Measurements from ENCODE around the gene MAEA. TPM values are rescaled to one million over a fixed set of nuclear protein-coding genes. Genes with fewer than 3 reads are reported as not detected.
"Not testable (repeated sequence)": the region's sequence is repeated elsewhere in the genome, so short reads cannot be mapped to it uniquely, and the experiment has no call there.

MAEA gene
- total RNA-seq, 3 donors from 2014 or later, result 49.9 to 76.7 (median 62.3) TPM

GRCh38 chr4:1371176-1372165 lies 81.8 kb downstream of the MAEA start:
- no peaks in the 10 kb centered on the region for H3K36me3 ChIP-seq
- no peaks in the 10 kb centered on the region for H3K27me3 ChIP-seq
- intact Hi-C loops (cut with DNase I; ENCODE audit: low total_unique reads), result no loop called here
- H3K9me3 ChIP-seq, result no peaks in the 10 kb centered on the region
- DNase-seq (ENCODE audit: low spot score in 2 of 2), result no peak
- no peak overlapping the region for H3K4me3 ChIP-seq
- no peaks in the 10 kb centered on the region for H3K4me1 ChIP-seq
- H3K27ac ChIP-seq, result no peak overlapping the region
- TF ChIP-seq POLR2AphosphoS5 (IDR thresholded peaks at IDR 0.05) (no peak), CTCF (IDR thresholded peaks at IDR 0.05) (no peak), POLR2A (IDR thresholded peaks at IDR 0.05) (no peak)

GRCh38 chr4:1372576-1372975 lies 82.9 kb downstream of the MAEA start:
- H3K27me3 ChIP-seq; intact Hi-C loops (cut with DNase I; ENCODE audit: low total_unique reads); H3K4me3 ChIP-seq; H3K9me3 ChIP-seq; H3K4me1 ChIP-seq; H3K27ac ChIP-seq; H3K36me3 ChIP-seq; DNase-seq (ENCODE audit: low spot score in 2 of 2): not testable (repeated sequence)

GRCh38 chr4:1373892-1374705 lies 84.4 kb downstream of the MAEA start:
- Histone ChIP-seq H3K4me1 (no peaks in the 10 kb centered on the region), H3K9me3 (no peaks in the 10 kb centered on the region), H3K27ac (no peak overlapping the region), H3K4me3 (no peak overlapping the region), H3K27me3 (no peaks in the 10 kb centered on the region), H3K36me3 (no peaks in the 10 kb centered on the region)
- intact Hi-C loops (cut with DNase I; ENCODE audit: low total_unique reads), result no loop called here
- DNase-seq (ENCODE audit: low spot score in 2 of 2), result peak in 1 of 2 donors; percentile 46
- TF ChIP-seq POLR2AphosphoS5 (IDR thresholded peaks at IDR 0.05) (no peak), POLR2A (IDR thresholded peaks at IDR 0.05) (no peak), CTCF (IDR thresholded peaks at IDR 0.05) (no peak)

GRCh38 chr4:1374706-1375045 lies 85.0 kb downstream of the MAEA start:
- H3K4me1 ChIP-seq, result no peaks in the 10 kb centered on the region
- no peak for DNase-seq (ENCODE audit: low spot score in 2 of 2)
- H3K9me3 ChIP-seq, result no peaks in the 10 kb centered on the region
- no peaks in the 10 kb centered on the region for H3K36me3 ChIP-seq
- H3K27me3 ChIP-seq, result no peaks in the 10 kb centered on the region
- H3K4me3 ChIP-seq, result no peak overlapping the region
- H3K27ac ChIP-seq, result no peak overlapping the region
- intact Hi-C loops (cut with DNase I; ENCODE audit: low total_unique reads), result loop anchor here (5.0 kb wide), 1 partner anchor 1998 kb away; no protein-coding TSS in a partner anchor
- TF ChIP-seq CTCF (IDR thresholded peaks at IDR 0.05), result no peak
- no peak for TF ChIP-seq POLR2A (IDR thresholded peaks at IDR 0.05)
- TF ChIP-seq POLR2AphosphoS5 (IDR thresholded peaks at IDR 0.05), result no peak

GRCh38 chr4:1375051-1375721 lies 85.5 kb downstream of the MAEA start:
- Histone ChIP-seq H3K4me3 (no peak overlapping the region), H3K4me1 (no peaks in the 10 kb centered on the region), H3K27ac (no peak overlapping the region), H3K27me3 (no peaks in the 10 kb centered on the region), H3K9me3 (no peaks in the 10 kb centered on the region), H3K36me3 (no peaks in the 10 kb centered on the region)
- peak in 1 of 2 donors; percentile 27 for DNase-seq (ENCODE audit: low spot score in 2 of 2)
- TF ChIP-seq CTCF (IDR thresholded peaks at IDR 0.05) (no peak), POLR2AphosphoS5 (IDR thresholded peaks at IDR 0.05) (no peak), POLR2A (IDR thresholded peaks at IDR 0.05) (no peak)
- intact Hi-C loops (cut with DNase I; ENCODE audit: low total_unique reads), result loop anchor here (5.0 kb wide), 1 partner anchor 1997 kb away; no protein-coding TSS in a partner anchor
